Stimulated activated CD4-positive, alpha-beta T cell treated with anti-CD3 and anti-CD28 coated beads, Interleukin-4, amount 100 ng/mL, for 24 hours (primary cell): Measurements from ENCODE around the gene VIPR2.

ENCODE experiments used
- DNase-seq: peaks from one replicate; pipeline ENCODE4 v3.0.0-alpha.2; 2020

VIPR2 gene

GRCh38 chr7:159034394-159034793, 110.3 kb downstream of the VIPR2 start:
- DNase-seq = no peak

DNA sequence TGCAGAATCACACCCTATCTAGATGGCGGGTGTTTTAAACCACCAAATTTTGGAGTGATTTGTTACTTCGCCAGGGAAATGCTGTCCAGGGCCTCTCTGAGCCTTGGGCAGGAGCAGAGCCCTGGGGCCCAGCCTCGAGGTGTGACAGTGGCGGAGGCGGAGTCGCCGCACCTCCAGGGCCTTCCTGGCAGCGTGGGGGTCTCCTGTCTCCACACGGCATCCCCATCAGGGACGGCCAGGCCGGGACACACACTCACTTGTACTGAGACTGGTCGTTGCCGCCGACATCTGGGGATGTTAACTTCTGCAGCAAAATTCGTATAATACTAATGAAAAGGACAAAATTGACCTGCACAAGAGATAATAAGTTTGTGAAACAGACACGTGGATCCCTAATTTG, 110.7 kb downstream of the VIPR2 start:
- no peak for DNase-seq

DNA sequence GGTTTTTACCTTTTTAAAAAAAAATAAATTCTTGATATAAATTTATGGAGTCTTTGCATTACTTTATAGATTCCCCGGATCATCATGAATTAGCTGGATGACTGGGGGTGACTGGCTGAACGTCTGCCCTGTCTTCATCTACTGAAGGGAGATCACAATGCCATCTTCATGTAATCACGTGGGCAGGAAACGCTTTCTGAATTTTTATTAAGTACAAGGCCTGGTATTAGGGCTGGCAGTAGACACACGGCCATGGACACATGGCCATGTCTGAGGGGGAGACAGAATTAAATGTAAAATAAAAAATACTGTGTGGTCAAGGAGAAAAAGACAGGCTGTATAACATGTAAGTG, 111.2 kb downstream of the VIPR2 start:
- DNase-seq = no peak

DNA sequence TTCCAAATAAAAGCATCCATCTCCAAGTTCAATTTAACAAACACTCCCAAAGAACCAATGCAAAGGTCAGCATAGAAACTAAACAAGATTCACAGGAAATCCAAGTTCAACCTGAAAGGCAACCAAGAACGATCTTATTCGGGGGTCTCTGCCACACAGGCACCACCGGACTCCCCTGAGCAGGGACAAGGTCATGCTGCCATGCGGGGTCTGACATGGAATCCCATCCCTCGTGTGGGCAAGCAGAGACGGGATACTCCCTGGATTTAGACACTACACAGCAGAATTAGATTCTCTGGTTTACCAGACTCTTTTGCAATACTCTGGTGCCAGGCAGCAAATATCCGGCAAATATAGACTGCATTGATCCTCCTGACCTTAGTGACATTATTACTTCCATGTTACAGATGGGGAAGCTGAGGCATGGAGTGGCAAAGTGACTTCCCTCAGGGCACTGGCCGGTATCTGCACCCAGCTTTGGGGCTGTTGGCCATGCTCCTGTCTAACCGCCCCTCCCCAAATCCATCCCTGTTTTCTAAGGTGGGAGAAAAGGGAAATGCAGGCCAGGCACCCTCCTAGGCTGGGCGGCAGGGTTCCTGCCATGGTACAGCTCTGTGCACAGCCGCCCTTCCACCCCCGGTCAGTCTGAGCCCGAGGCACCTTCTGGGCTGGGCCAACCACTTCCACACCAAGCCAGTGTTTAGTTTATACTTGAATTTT, 111.8 kb downstream of the VIPR2 start:
- DNase-seq = no peak

GRCh38 chr7:159032322-159032721, 112.3 kb downstream of the VIPR2 start:
- no peak for DNase-seq

DNA sequence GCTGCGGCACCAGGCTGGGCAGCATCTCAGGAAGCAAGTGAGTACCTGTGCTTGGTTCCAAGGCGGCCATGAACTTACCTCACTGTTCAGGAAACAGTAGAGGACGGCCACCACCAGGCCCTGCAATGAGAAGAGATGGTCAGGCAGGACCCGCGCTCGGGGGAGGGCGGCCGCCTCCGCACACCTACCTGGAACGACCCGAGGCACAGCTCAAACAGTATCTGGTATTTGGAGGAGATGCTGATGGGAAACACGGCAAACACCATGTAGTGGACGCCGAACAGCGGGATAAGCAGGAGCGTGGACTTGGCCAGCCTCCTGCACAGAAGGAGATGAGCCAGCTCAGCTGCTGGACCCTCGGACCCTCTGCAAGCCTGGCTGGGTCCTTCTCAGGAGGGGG, 112.9 kb downstream of the VIPR2 start:
- no peak for DNase-seq

DNA sequence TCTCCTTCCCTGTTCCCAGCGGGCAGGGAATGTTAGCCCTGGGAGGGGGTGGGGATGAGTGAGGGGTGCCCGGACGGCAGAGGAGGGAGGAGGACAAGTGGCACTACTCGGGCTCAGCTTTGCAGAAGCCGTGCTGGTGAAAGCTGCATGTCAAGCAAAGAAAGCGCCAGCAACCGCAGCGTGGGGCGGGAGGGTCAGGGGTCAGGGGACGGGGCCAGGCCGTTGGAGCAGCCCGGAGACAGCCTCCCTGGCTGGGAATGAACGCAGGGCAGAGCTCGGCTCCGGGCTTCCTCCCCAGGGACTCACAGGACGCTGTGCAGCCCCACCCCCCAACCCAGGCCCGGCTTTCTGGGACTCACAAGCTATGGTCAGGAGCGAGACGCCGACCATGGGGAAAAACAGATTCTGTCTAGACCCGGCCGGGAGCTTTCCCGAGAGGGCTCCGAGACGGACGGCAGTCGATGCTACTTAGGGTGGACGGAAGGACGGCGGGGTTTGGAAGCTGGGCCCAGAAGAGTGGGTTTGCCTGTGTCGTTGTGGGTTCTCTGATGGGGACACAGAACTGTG, 113.4 kb downstream of the VIPR2 start:
- DNase-seq = no peak

DNA sequence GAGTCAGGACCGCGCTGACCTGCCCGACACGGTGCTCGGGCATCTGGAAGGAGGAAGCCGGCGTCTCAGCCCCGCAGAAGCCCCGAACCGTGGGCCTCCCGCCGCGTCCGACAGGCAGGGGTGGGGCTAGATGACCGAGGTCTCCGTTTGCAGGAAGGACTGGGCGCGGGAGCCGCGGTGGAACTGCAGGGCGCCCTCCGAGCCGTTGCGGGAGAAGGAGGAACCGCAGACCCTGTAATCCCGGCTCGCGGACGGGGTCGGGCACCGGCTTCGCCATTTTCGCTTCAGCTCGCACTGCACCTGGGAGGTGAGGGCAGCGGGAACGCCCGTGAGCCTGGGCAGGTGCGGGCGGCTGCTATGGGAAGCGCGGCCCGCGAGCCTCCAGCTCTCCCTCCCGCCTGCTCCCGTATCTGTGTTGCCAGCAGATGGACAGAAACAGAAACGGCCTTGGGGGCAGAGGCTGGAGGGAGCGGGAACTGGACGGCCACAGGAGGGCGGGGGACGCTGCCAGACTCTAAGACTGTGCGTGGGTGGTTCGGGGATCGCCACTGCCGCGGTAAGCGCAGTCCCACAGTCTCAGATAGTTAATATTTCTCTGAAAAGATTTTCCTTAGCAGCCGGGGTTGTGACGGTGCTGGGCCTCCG, 114.1 kb downstream of the VIPR2 start:
- no peak for DNase-seq

- DNase-seq = no peak
Measured at GRCh38 chr7:159028508-159029401, 115.9 kb downstream of the VIPR2 start.

DNA sequence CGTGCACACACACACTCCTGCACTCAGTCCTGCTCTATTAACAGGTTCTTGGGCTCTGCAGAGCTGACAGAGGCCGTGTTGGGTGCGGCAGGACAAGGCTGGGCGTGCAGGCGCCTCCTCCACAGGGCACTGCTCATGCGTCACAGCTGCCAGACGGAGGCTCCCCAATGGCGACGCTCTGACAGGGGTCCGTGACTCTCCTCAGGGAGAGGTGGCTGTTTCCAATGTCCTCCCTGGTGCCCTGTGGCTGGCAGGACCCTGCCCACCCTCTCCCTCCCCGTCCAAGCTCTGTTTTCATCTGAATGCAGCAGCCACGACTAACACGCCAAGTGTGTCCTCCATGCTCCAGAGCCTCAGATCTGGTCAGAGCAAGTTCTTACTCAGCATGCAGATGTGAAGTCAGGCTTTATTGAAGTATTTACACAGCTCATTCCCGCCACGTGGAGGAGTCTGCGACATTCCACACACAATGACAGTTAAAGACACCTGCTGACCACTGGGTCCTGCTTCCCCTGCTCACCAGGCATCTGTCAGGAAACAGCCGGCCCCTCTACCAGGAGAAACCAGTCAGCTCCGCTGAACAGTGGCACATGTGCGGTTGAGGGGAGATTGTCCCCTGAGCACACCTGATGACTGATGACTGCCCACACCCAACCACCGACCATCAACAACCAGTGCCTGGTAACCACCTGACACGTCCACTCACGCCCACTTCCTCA, 116.7 kb downstream of the VIPR2 start:
- DNase-seq = no peak

GRCh38 chr7:159027056-159027788, 117.4 kb downstream of the VIPR2 start:
- no peak for DNase-seq

GRCh38 chr7:159026271-159027055, 118.2 kb downstream of the VIPR2 start:
- DNase-seq = no peak

DNA sequence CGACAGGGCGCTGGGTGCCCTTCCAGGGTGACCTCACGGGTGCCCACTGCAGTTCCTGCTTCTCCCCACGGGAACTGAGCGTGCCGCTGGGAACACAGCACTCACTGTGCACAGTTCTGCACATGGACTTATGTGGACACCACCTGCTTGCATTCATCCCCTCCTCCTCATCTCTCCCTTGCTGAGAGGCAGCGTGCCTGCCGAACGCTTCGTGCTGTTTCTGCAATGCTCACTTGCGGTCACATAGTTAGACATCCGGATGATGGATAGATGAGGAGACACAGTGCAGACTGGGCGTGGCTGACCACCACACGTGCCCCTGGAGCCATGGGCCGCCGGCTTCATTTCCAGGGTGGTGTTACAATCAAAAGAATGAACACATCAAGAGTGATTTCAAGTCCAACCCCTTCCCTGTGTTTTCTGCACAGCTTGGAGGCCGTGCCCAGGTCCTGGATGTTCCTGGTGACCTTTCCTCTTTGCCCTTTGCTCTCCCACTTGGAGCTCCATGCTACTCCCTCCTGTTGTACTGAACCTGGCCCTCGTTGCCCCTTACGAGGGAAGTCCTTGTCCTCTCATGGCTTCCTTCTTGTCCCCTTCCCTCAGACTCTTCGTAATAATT, 119.4 kb downstream of the VIPR2 start:
- DNase-seq = no peak

DNA sequence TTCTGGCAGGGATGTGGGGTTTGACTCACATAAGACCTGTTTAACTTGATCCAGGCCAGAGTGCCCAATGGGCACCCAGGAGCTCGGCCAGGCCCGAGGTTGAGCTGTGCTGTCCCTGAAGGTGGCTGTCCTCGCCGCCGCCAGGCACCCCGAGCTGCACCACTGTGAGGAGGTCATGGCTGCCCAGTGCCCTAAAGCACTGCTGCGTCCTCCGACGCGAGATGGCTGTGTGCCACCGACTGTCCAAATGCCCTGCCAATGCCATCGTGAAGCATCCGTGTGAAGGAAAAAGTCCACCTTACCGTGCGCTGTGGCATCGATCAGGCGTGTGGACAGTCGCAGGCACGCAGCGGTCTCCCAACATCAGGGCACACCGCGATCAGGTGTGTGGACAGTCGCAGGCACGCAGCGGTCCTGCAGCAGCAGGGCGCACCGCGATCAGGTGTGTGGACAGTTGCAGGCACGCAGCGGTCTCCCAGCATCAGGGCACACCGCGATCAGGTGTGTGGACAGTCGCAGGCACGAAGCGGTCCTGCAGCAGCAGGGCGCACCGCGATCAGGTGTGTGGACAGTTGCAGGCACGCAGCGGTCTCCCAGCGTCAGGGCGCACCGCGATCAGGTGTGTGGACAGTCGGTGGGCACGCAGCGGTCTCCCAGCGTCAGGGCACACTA, 120.3 kb downstream of the VIPR2 start:
- no peak for DNase-seq

GRCh38 chr7:159023746-159024145, 120.9 kb downstream of the VIPR2 start:
- no peak for DNase-seq

GRCh38 chr7:159023206-159023605, 121.5 kb downstream of the VIPR2 start:
- DNase-seq = no peak

- no peak for DNase-seq
Measured at GRCh38 chr7:159022238-159022993, 122.3 kb downstream of the VIPR2 start.

DNA sequence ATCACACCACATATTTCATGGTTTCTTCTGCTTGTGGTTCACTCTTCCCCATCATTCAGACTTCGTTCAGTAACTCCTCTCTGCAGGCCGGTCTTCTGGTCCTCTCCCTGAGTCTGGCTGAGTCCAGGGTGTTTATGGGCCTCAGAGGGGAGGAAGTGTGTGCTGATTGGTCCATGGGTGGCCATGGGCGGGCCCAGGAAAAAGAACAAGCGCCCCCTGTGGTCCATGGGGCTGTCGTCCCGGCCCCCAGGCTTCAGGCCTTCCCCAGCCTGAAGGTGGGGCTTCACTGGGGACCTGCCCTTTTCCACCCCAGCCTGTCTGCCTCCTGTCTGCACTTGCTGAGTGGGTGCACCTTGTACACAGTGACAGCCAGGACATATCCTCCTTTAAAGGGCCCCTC, 123.7 kb downstream of the VIPR2 start:
- no peak for DNase-seq

DNA sequence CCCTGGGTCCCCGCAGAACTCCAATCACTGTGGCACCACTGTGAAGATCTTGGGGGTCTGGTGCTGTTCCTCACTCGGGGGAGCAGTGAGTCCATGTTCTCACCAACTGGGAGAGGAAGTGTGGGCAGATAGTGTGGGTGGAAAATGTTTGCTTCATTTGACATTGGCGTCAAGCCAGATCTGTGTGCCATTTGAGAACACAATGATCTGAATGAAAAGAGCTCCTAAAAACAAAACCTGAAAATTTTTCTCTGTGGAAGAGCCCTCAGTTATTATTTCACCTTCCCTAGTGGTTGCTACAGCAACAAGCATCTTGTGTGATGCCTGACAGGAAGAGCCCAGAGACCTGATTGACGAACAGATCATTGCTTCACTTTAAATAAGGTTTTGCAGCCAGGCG, 125.6 kb downstream of the VIPR2 start:
- DNase-seq = no peak
